MCF 10A (cell line): Measurements from ENCODE around the gene CXCR4. TPM values are rescaled to one million over a fixed set of nuclear protein-coding genes. Genes with fewer than 3 reads are reported as not detected.

Experiments
- BruUV-seq: library from RNA; stranded (reverse); fragments of 400-500 nt; replicated peaks from 2 replicates; lab custom pipeline; 2021; lab: Mats Ljungman, UMichigan
- CTCF ChIA-PET: fragments of 300-600 bp; sonication (Branson Sonifier 250); formaldehyde crosslinking; extraction: SDS; loops from one replicate; lab custom pipeline; 2021; ENCODE audit warnings: antibody characterized with exemption, inconsistent platforms; lab: Yijun Ruan, JAX
- POLR2A ChIA-PET: fragments of 300-600, 350-650 bp; sonication (Branson Sonifier 250); formaldehyde crosslinking; extraction: SDS; loops from one replicate; lab custom pipeline; 2020; ENCODE audit warnings: antibody characterized with exemption, inconsistent platforms; lab: Yijun Ruan, JAX
- DNase-seq: peaks from one replicate; pipeline ENCODE4 v3.0.0-alpha.2; 2018; ENCODE audit not compliant: unreplicated experiment
- H3K27ac Mint-ChIP-seq: one replicate; pipeline ENCODE4 v1.8.0; 2022; ENCODE audit warnings: mild to moderate bottlenecking, low read depth, mixed read lengths; ENCODE audit not compliant: unreplicated experiment
- H3K27me3 Mint-ChIP-seq: one replicate; pipeline ENCODE4 v1.8.0; 2022; ENCODE audit warnings: mixed read lengths; ENCODE audit not compliant: insufficient read depth, unreplicated experiment
- H3K36me3 Mint-ChIP-seq: one replicate; pipeline ENCODE4 v1.8.0; 2022; ENCODE audit warnings: mild to moderate bottlenecking, moderate library complexity, mixed read lengths; ENCODE audit not compliant: insufficient read depth, unreplicated experiment
- H3K4me1 Mint-ChIP-seq: one replicate; pipeline ENCODE4 v1.8.0; 2022; ENCODE audit warnings: mixed read lengths; ENCODE audit not compliant: insufficient read depth, unreplicated experiment
- H3K4me3 Mint-ChIP-seq: one replicate; pipeline ENCODE4 v1.8.0; 2022; ENCODE audit warnings: mild to moderate bottlenecking, moderate library complexity, mixed read lengths; ENCODE audit not compliant: unreplicated experiment
- H3K9me3 Mint-ChIP-seq: one replicate; pipeline ENCODE4 v1.8.0; 2022; ENCODE audit warnings: mixed read lengths; ENCODE audit not compliant: unreplicated experiment
- intact Hi-C: fragments of 100-400 bp; cut with micrococcal nuclease; formaldehyde crosslinking; loops from 2 replicates; pipeline ENCODE4 v1.14.1; 2022
- total RNA-seq: library from RNA; stranded (reverse); gene quantifications from 2 replicates; pipeline ENCODE4 v1.2.3, GENCODE V29; 2022
- TF ChIP-seq, protein P1 (sequence below): fragments of 200-600 bp; IDR thresholded peaks from one replicate; pipeline ENCODE4 v1.8.0; 2022; ENCODE audit warnings: antibody characterized with exemption, mild to moderate bottlenecking; ENCODE audit not compliant: unreplicated experiment

Gene CXCR4
- total RNA-seq, 1 experiment from 2014 or later: 1.1 TPM

DNA sequence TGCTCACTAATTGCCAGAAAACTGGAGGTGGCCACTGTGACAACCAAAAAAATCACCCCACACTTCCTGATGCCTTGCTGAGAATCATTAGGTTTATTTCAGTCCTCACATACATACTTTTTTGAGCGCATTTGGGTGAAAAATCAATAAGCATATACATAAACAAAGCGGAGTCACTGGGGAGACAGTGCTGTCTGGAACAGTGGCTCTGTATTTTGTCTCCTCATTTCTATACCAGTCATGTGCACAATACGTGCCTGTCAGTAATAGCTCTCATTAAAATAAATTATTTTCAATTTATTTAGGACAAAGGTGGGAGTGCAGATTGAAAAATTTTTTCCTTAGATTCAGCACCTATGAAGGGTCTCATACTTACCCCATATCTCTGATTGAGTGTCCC lies 48.2 kb downstream of the CXCR4 start:
- intact Hi-C loops: no loop called here
- BruUV-seq: no TSS peak
- ChIA-PET POLR2A (no interaction called here), CTCF (interaction anchor here (0.6 kb wide), 1 partner anchor 369 kb away, joined by 3 read pairs; no protein-coding TSS in a partner anchor)
- peaks cover 22% of the 10 kb centered on the region for H3K9me3 Mint-ChIP-seq
- peaks cover 7% of the 10 kb centered on the region for H3K36me3 Mint-ChIP-seq
- peaks cover 10% of the 10 kb centered on the region for H3K27me3 Mint-ChIP-seq
- H3K27ac Mint-ChIP-seq: no peak overlapping the region
- no peaks in the 10 kb centered on the region for H3K4me1 Mint-ChIP-seq
- TF ChIP-seq, protein P1, sequence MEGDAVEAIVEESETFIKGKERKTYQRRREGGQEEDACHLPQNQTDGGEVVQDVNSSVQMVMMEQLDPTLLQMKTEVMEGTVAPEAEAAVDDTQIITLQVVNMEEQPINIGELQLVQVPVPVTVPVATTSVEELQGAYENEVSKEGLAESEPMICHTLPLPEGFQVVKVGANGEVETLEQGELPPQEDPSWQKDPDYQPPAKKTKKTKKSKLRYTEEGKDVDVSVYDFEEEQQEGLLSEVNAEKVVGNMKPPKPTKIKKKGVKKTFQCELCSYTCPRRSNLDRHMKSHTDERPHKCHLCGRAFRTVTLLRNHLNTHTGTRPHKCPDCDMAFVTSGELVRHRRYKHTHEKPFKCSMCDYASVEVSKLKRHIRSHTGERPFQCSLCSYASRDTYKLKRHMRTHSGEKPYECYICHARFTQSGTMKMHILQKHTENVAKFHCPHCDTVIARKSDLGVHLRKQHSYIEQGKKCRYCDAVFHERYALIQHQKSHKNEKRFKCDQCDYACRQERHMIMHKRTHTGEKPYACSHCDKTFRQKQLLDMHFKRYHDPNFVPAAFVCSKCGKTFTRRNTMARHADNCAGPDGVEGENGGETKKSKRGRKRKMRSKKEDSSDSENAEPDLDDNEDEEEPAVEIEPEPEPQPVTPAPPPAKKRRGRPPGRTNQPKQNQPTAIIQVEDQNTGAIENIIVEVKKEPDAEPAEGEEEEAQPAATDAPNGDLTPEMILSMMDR: no peak
- DNase-seq: no peak
- no peak overlapping the region for H3K4me3 Mint-ChIP-seq

DNA sequence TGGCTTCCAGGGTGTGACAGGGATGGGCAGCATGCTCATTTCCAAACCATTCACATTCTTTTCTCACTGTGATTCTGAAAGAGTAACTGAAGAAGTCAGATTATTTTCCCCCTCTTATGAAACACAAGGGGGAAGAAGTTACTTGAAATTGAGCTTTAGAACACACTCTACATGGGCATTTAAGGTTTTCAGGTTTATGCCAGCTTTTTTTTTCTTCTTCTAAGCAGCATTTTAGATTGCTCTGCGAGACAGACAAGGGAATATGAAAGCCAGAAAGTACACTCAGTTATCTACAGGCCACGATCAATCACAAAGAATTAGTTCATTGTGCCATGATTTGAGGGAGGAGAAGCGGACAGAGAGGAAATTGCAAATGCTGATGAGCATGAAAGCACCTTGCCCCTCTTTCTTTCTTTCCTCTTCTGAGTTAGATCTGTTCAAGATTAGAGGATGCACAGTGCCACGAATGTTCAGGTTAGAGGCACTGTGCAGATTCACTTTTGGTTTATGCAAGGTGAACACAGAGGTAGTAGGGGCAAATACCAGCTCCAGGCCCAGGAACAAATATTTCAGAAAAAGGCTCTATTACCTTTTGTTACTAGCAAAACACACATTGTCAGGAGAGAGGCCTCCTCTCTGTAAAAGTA lies 49.2 kb downstream of the CXCR4 start:
- H3K27me3 Mint-ChIP-seq: peaks cover 10% of the 10 kb centered on the region
- peaks cover 7% of the 10 kb centered on the region for H3K36me3 Mint-ChIP-seq
- CTCF ChIA-PET: interaction anchor here (0.7 to 2.0 kb wide), 3 partner anchors 10 to 152 kb away, joined by 3 to 8 read pairs (median 4); no protein-coding TSS in a partner anchor
- TF ChIP-seq, protein P1: no peak
- no peaks in the 10 kb centered on the region for H3K4me1 Mint-ChIP-seq
- no peak overlapping the region for H3K27ac Mint-ChIP-seq
- BruUV-seq: no TSS peak
- intact Hi-C loops: no loop called here
- no peak for DNase-seq
- peaks cover 22% of the 10 kb centered on the region for H3K9me3 Mint-ChIP-seq
- POLR2A ChIA-PET: no interaction called here
- H3K4me3 Mint-ChIP-seq: no peak overlapping the region

DNA sequence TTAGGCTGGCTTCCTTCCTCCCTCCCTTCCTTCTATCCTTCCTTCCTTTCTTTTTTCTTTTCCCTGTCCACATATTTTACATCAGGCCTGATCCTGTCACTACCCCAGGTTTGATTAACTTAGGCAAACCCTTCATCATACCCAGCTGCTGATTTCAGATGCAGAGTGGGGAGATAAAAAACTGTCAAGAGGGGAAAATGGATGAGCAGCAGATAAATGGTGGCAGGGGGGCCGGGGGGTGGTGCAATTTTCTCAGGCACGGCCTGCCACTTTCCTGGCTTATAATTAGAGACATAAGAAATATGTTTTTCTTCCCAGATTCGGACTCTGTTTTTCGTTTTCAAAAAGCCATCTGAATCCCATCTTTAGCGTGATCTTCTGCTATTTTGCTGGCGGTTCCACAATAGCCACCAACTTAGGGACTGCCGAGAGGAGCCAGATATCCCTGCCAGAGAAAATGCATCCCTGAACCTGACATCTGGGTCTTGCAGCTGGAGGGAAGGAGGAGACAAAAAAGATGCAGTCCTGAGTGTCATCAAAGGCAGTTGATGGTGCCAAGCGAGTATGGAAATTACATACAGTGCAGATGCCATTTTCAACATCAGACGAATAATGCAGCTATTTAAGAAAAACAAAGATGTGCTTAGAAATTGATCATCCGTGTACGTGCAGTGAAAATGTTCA lies 49.9 kb downstream of the CXCR4 start:
- ChIA-PET POLR2A (interaction anchor here (0.6 kb wide), 1 partner anchor 199 kb away, joined by 3 read pairs; no protein-coding TSS in a partner anchor), CTCF (interaction anchor here (0.6 to 2.0 kb wide), 4 partner anchors 9 to 27 kb away, joined by 3 to 8 read pairs (median 4); no protein-coding TSS in a partner anchor)
- Mint-ChIP-seq H3K27me3 (peaks cover 10% of the 10 kb centered on the region), H3K9me3 (peaks cover 16% of the 10 kb centered on the region), H3K36me3 (peaks cover 7% of the 10 kb centered on the region), H3K27ac (no peak overlapping the region), H3K4me3 (no peak overlapping the region), H3K4me1 (no peaks in the 10 kb centered on the region)
- no TSS peak for BruUV-seq
- TF ChIP-seq, protein P1: no peak
- intact Hi-C loops: no loop called here
- DNase-seq: no peak

DNA sequence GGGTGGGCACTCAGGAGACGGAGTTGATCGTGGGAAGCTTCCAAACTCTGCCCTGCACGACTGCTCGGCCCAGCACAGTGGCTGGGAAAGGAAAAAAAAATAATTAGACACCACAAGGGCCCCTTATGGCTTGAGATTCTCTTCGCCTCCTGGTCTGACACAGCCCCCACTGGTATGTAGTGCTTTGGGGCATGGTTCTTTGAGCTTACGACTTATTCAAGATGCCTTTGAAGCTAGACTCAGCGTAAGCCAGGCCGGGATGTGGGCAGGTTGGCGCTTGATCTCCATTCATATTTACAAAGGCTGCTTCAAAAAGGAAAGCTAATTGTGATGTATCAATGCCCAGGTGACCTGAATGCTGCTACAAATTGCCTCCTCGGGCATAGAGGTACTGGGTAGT lies 50.5 kb downstream of the CXCR4 start:
- no TSS peak for BruUV-seq
- POLR2A ChIA-PET: no interaction called here
- peaks cover 7% of the 10 kb centered on the region for H3K36me3 Mint-ChIP-seq
- H3K4me3 Mint-ChIP-seq: no peak overlapping the region
- peaks cover 10% of the 10 kb centered on the region for H3K27me3 Mint-ChIP-seq
- CTCF ChIA-PET: interaction anchor here (0.6 to 2.0 kb wide), 4 partner anchors 8 to 28 kb away, joined by 3 to 8 read pairs (median 4); no protein-coding TSS in a partner anchor
- no peaks in the 10 kb centered on the region for H3K4me1 Mint-ChIP-seq
- TF ChIP-seq, protein P1: no peak
- no peak for DNase-seq
- H3K9me3 Mint-ChIP-seq: peaks cover 14% of the 10 kb centered on the region
- H3K27ac Mint-ChIP-seq: no peak overlapping the region
- intact Hi-C loops: no loop called here
